ENCODE data around the gene SCN8A. TPM values are rescaled to one million over a fixed set of nuclear protein-coding genes. Genes with fewer than 3 reads are reported as not detected.

The SCN8A gene
- total and polyA plus RNA-seq, 9 donors, result 0.21 to 2.9 (median 1.5) TPM

DNA sequence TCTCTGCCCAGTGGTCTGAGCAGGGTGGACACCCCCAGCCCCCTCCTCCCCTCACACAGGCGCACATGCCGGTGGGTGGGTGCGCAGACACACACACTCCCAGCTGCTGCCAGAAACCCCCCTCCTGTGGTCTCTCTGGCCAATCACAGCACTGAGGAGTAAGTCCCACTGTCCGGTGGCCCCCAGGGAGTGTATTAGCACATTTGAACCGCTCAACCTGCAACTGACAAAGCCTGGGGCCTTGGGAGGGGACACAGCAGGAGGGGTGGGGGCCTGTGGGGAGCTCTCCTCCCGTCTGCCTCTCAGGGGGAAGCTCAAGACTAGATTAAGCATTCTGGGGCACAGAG, 245.8 kb downstream of the SCN8A start:
- H3K36me3 ChIP-seq, result no peaks in the 10 kb centered on the region

DNA sequence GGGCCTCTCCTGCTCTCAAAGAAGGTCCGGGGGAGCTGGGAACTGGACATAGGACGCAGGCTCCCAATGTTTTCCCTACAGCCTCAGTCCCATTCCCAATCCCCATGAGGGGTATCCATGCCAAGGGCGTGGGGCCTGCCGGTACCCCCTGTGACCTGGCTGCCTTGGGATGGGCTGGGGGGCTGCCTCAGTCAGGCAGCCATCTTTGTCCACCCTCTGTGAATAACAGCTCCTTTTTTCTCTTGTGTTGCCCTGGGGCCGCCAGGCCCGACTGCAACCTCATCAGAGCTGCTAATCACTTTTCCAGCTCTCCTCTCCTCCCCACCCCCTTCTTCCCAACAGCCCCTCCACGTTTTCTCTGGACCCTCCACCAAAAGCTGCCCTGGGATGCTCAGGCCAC, 246.3 kb downstream of the SCN8A start:
- Histone ChIP-seq H3K27me3 (no peaks in the 10 kb centered on the region), H3K36me3 (no peaks in the 10 kb centered on the region), H3K27ac (no peak overlapping the region), H3K4me1 (ENCODE audit: insufficient read depth) (no peaks in the 10 kb centered on the region), H3K4me3 (no peak overlapping the region), H3K9me3 (no peaks in the 10 kb centered on the region)
- intact Hi-C loops (cut with DNase I), result no loop called here
- TF ChIP-seq EP300 (IDR thresholded peaks at IDR 0.05), result no peak
- TF ChIP-seq, protein P1, sequence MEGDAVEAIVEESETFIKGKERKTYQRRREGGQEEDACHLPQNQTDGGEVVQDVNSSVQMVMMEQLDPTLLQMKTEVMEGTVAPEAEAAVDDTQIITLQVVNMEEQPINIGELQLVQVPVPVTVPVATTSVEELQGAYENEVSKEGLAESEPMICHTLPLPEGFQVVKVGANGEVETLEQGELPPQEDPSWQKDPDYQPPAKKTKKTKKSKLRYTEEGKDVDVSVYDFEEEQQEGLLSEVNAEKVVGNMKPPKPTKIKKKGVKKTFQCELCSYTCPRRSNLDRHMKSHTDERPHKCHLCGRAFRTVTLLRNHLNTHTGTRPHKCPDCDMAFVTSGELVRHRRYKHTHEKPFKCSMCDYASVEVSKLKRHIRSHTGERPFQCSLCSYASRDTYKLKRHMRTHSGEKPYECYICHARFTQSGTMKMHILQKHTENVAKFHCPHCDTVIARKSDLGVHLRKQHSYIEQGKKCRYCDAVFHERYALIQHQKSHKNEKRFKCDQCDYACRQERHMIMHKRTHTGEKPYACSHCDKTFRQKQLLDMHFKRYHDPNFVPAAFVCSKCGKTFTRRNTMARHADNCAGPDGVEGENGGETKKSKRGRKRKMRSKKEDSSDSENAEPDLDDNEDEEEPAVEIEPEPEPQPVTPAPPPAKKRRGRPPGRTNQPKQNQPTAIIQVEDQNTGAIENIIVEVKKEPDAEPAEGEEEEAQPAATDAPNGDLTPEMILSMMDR (IDR thresholded peaks at IDR 0.05), result no peak
- no peak for TF ChIP-seq POLR2A (IDR thresholded peaks at IDR 0.05)
- 64 to 68% (median 66%) methylated on average over 7 of the region's 7 CpGs for WGBS, 3 donors
- no peak for DNase-seq

More for the DNA sequence above, 245.8 kb downstream of the SCN8A start:
- Histone ChIP-seq H3K27me3 (no peaks in the 10 kb centered on the region), H3K4me3 (no peak overlapping the region), H3K9me3 (no peaks in the 10 kb centered on the region), H3K27ac (no peak overlapping the region), H3K4me1 (ENCODE audit: insufficient read depth) (no peaks in the 10 kb centered on the region)
- intact Hi-C loops (cut with DNase I), result no loop called here
- no peak for DNase-seq
- TF ChIP-seq, protein P1 (IDR thresholded peaks at IDR 0.05), result no peak
- TF ChIP-seq POLR2A (IDR thresholded peaks at IDR 0.05), result no peak
- TF ChIP-seq EP300 (IDR thresholded peaks at IDR 0.05), result no peak
- 54 to 76% (median 56%) methylated on average over 6 of the region's 6 CpGs for WGBS, 3 donors

DNA sequence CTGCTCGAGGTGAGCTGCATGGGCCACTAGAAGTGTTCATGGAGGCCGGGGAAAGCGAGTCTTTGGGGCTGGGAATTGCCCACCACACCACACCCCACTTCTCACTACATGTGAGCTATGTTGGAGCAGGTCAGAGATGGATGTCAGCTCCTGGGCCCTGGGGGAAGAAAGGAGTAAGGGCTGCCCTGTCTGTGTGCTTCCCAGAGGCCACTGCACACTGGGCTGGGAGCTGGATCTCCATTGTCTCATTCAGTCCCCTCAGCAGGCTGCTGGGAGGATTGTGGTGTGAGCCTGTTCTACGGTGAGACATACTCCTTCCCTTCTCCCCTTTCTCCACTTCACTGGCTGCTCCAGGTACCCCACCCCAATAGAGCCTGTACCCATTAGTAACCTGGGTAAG, 247.0 kb downstream of the SCN8A start:
- no peak overlapping the region for H3K4me3 ChIP-seq
- no peak overlapping the region for H3K27ac ChIP-seq
- no peak for DNase-seq
- H3K9me3 ChIP-seq, result no peaks in the 10 kb centered on the region
- H3K36me3 ChIP-seq, result no peaks in the 10 kb centered on the region
- 59 to 75% (median 66%) methylated on average over 4 of the region's 4 CpGs for WGBS, 3 donors
- H3K27me3 ChIP-seq, result no peaks in the 10 kb centered on the region
- no peaks in the 10 kb centered on the region for H3K4me1 ChIP-seq (ENCODE audit: insufficient read depth)
- intact Hi-C loops (cut with DNase I), result no loop called here
- TF ChIP-seq POLR2A (IDR thresholded peaks at IDR 0.05) (no peak), EP300 (IDR thresholded peaks at IDR 0.05) (no peak)
- TF ChIP-seq, protein P1 (IDR thresholded peaks at IDR 0.05), result no peak

DNA sequence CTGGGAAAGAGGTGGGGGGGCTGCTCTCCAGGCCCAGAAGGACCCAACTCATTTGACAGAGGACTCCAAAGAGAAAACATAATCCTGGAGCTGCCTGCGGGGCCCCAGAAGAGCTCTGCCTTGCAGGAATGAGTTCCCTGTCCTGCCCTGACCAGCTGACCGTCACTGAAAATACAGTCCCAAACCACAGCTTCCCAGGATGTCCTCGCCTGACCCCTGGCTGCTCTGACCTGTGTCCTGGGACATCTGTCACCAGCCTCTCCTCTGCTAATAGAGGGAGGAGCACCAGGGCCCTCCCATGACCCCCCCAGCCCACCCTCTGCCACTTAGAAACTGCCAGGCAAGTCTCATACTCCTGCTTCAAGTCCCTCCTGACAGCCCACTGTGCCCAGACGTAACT, 247.7 kb downstream of the SCN8A start:
- Histone ChIP-seq H3K36me3 (no peaks in the 10 kb centered on the region), H3K27ac (no peak overlapping the region), H3K4me3 (no peak overlapping the region), H3K4me1 (ENCODE audit: insufficient read depth) (no peaks in the 10 kb centered on the region), H3K27me3 (no peaks in the 10 kb centered on the region), H3K9me3 (no peaks in the 10 kb centered on the region)
- WGBS, 3 donors, result 60 to 72% (median 62%) methylated on average over 4 of the region's 4 CpGs
- DNase-seq, result no peak
- TF ChIP-seq EP300 (IDR thresholded peaks at IDR 0.05) (no peak), POLR2A (IDR thresholded peaks at IDR 0.05) (no peak)
- TF ChIP-seq, protein P1 (IDR thresholded peaks at IDR 0.05), result no peak
- intact Hi-C loops (cut with DNase I), result no loop called here

Measured in ovary (tissue), 9 donors.